ENCODE data around the gene CENPX. TPM values are rescaled to one million over a fixed set of nuclear protein-coding genes. Genes with fewer than 3 reads are reported as not detected.

The CENPX gene
- total RNA-seq, 1 experiment from 2014 or later: 344 TPM

- peaks cover 21% of the 10 kb centered on the region for H3K4me1 ChIP-seq (ENCODE audit: insufficient read depth, low read length)
- H3K4me2 ChIP-seq (ENCODE audit: low read length): peak overlapping the region; percentile 93
- no peaks in the 10 kb centered on the region for H3K9me2 ChIP-seq (replicated peaks; ENCODE audit: low read length)
- H3K4me3 ChIP-seq (ENCODE audit: low read length): peak overlapping the region; percentile 86
- peaks cover 17% of the 10 kb centered on the region for H3K79me2 ChIP-seq (ENCODE audit: low read length)
- H3K27ac ChIP-seq (ENCODE audit: low read length): no peak overlapping the region
- DNase-seq (no peak), ATAC-seq (no peak)
- H2AFZ ChIP-seq (ENCODE audit: low read length): peak overlapping the region; percentile 96
- POLR2A ChIA-PET (ENCODE audit: unreplicated experiment): interaction anchor here (0.6 to 1.0 kb wide), 9 partner anchors 14 to 153 kb away, joined by 3 to 5 read pairs (median 4); partner anchors contain the start of genes FASN and MAFG
- CTCF ChIA-PET: interaction anchor here (0.6 to 1.1 kb wide), 6 partner anchors 8 to 204 kb away, joined by 3 to 10 read pairs (median 3); partner anchors contain the start of genes CENPX, DUS1L and LRRC45
- H4K20me1 ChIP-seq (ENCODE audit: low read length): peaks cover 8% of the 10 kb centered on the region; the same call in 1 of the 2 replicates
- BruUV-seq (replicated peaks): no TSS peak
- no peak for TF ChIP-seq EZH2 (IDR thresholded peaks at IDR 0.05; ENCODE audit: low read length, unreplicated experiment)
- TF ChIP-seq, protein P1, sequence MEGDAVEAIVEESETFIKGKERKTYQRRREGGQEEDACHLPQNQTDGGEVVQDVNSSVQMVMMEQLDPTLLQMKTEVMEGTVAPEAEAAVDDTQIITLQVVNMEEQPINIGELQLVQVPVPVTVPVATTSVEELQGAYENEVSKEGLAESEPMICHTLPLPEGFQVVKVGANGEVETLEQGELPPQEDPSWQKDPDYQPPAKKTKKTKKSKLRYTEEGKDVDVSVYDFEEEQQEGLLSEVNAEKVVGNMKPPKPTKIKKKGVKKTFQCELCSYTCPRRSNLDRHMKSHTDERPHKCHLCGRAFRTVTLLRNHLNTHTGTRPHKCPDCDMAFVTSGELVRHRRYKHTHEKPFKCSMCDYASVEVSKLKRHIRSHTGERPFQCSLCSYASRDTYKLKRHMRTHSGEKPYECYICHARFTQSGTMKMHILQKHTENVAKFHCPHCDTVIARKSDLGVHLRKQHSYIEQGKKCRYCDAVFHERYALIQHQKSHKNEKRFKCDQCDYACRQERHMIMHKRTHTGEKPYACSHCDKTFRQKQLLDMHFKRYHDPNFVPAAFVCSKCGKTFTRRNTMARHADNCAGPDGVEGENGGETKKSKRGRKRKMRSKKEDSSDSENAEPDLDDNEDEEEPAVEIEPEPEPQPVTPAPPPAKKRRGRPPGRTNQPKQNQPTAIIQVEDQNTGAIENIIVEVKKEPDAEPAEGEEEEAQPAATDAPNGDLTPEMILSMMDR (conservative IDR thresholded peaks at IDR 0.05; ENCODE audit: low read depth, low read length): no peak
- no peak for TF ChIP-seq EZH2phosphoT487 (IDR thresholded peaks at IDR 0.05; ENCODE audit: borderline replicate concordance, low read length)
- H3K9me3 ChIP-seq (ENCODE audit: low read length): no peaks in the 10 kb centered on the region
- no peaks in the 10 kb centered on the region for H3K27me3 ChIP-seq (ENCODE audit: low read length)
- no peak overlapping the region for H3K9ac ChIP-seq (ENCODE audit: low read length)
- no peaks in the 10 kb centered on the region for H3F3A ChIP-seq (ENCODE audit: low read length, unreplicated experiment)
- H3K36me3 ChIP-seq (ENCODE audit: low read depth, low read length): no peaks in the 10 kb centered on the region
- intact Hi-C loops (cut with micrococcal nuclease): loop anchor here (5.0 kb wide), 1 partner anchor 59 kb away; the partner anchor contains the start of gene FASN
These were observed 15.2 kb upstream of the CENPX start for GRCh38 chr17:82037889-82038195.

- Histone ChIP-seq H2AFZ (ENCODE audit: low read length) (peak within 1 kb of the TSS; percentile 96), H3K9me3 (ENCODE audit: low read length) (no peaks in the 10 kb centered on the region), H4K20me1 (ENCODE audit: low read length) (peaks cover 8% of the 10 kb centered on the region; the same call in 1 of the 2 replicates), H3F3A (ENCODE audit: low read length, unreplicated experiment) (no peaks in the 10 kb centered on the region), H3K27ac (ENCODE audit: low read length) (peak within 1 kb of the TSS; percentile 46), H3K4me1 (ENCODE audit: insufficient read depth, low read length) (peaks cover 22% of the 10 kb centered on the region), H3K9ac (ENCODE audit: low read length) (peak within 1 kb of the TSS; percentile 75), H3K36me3 (ENCODE audit: low read depth, low read length) (no peaks in the 10 kb centered on the region), H3K4me2 (ENCODE audit: low read length) (peak within 1 kb of the TSS; percentile 93), H3K79me2 (ENCODE audit: low read length) (peaks cover 17% of the 10 kb centered on the region), H3K9me2 (replicated peaks; ENCODE audit: low read length) (no peaks in the 10 kb centered on the region), H3K27me3 (ENCODE audit: low read length) (no peaks in the 10 kb centered on the region), H3K4me3 (ENCODE audit: low read length) (peak within 1 kb of the TSS; percentile 86)
- no peak for TF ChIP-seq EZH2 (IDR thresholded peaks at IDR 0.05; ENCODE audit: low read length, unreplicated experiment)
- TF ChIP-seq, protein P1 (conservative IDR thresholded peaks at IDR 0.05; ENCODE audit: low read depth, low read length): peak; percentile 73
- intact Hi-C loops (cut with micrococcal nuclease): loop anchor here (5.0 kb wide), 1 partner anchor 60 kb away; the partner anchor contains the start of gene FASN
- ATAC-seq (peak; percentile 92), DNase-seq (peak; percentile 95)
- BruUV-seq (replicated peaks): no TSS peak
- CTCF ChIA-PET: interaction anchor here (0.6 to 1.1 kb wide), 6 partner anchors 8 to 204 kb away, joined by 3 to 10 read pairs (median 3); partner anchors contain the start of genes CENPX, DUS1L and LRRC45
- POLR2A ChIA-PET (ENCODE audit: unreplicated experiment): interaction anchor here (0.6 to 1.0 kb wide), 9 partner anchors 15 to 152 kb away, joined by 3 to 5 read pairs (median 4); partner anchors contain the start of genes FASN and MAFG
These were observed 14.6 kb upstream of the CENPX start, which contains the start of gene DCXR for GRCh38 chr17:82037092-82037888. DCXR (minus strand) TSS chr17:82037697; CDS start chr17:82037682, 15 bp downstream.
